Loucy (cell line): ENCODE results near the gene SLC35E3.

Source experiments
- H2AFZ ChIP-seq: fragments of 200-600 bp; sonication (generic); 2 replicates; pipeline ENCODE4 v1.6.0; 2016; ENCODE audit warnings: antibody characterized with exemption, mild to moderate bottlenecking, low read length, moderate library complexity
- H3F3A ChIP-seq: fragments of 200-600 bp; 2 replicates; pipeline ENCODE4 v1.6.0; 2016; ENCODE audit warnings: antibody characterized with exemption, low read depth, mild to moderate bottlenecking
- H3K27me3 ChIP-seq: fragments of 200-600 bp; sonication (generic); 2 replicates; pipeline ENCODE4 v1.6.1; 2014; ENCODE audit warnings: low read length, mild to moderate bottlenecking; ENCODE audit not compliant: insufficient read depth, poor library complexity, severe bottlenecking
- H3K36me3 ChIP-seq: fragments of 200-600 bp; sonication (generic); 2 replicates; pipeline ENCODE4 v1.6.1; 2016; ENCODE audit warnings: low read length; ENCODE audit not compliant: insufficient read depth
- H3K4me1 ChIP-seq: fragments of 200-600 bp; sonication (generic); 2 replicates; pipeline ENCODE4 v1.5.1; 2014; ENCODE audit warnings: low read length, mild to moderate bottlenecking; ENCODE audit not compliant: insufficient read depth, poor library complexity, severe bottlenecking
- H3K4me2 ChIP-seq: fragments of 200-600 bp; sonication (generic); 2 replicates; pipeline ENCODE4 v1.6.0; 2014; ENCODE audit warnings: antibody characterized with exemption, low read length, low read depth, mild to moderate bottlenecking; ENCODE audit not compliant: poor library complexity, severe bottlenecking
- H3K4me3 ChIP-seq: fragments of 200-600 bp; sonication (generic); 2 replicates; pipeline ENCODE4 v1.5.1; 2014; ENCODE audit warnings: low read length, mild to moderate bottlenecking, mixed read lengths; ENCODE audit not compliant: poor library complexity, severe bottlenecking
- H3K79me2 ChIP-seq: fragments of 200-600 bp; sonication (generic); 2 replicates; pipeline ENCODE4 v1.6.1; 2014; ENCODE audit warnings: low read length; ENCODE audit not compliant: insufficient read depth
- H3K9ac ChIP-seq: fragments of 200-600 bp; sonication (generic); 2 replicates; pipeline ENCODE4 v1.6.0; 2014; ENCODE audit warnings: mild to moderate bottlenecking, low read depth, low read length, moderate library complexity; ENCODE audit not compliant: poor library complexity, severe bottlenecking
- H3K9me2 ChIP-seq: fragments of 200-600 bp; sonication (generic); replicated peaks from 2 replicates; pipeline ENCODE4 v1.6.1; 2016; ENCODE audit warnings: low read depth, low read length, mixed read lengths
- H3K9me3 ChIP-seq: fragments of 200-600 bp; sonication (generic); 2 replicates; pipeline ENCODE4 v1.6.1; 2014; ENCODE audit warnings: mild to moderate bottlenecking, antibody characterized with exemption, low read length, low read depth; ENCODE audit not compliant: insufficient read depth
- H4K20me1 ChIP-seq: fragments of 200-600 bp; sonication (generic); 2 replicates; pipeline ENCODE4 v1.6.0; 2014; ENCODE audit warnings: antibody characterized with exemption, low read length, mild to moderate bottlenecking; ENCODE audit not compliant: insufficient read depth, poor library complexity, severe bottlenecking
- CTCF ChIP-seq: fragments of 200-600 bp; sonication (generic); conservative IDR thresholded peaks from 2 replicates; pipeline ENCODE4 v1.5.1; 2014; ENCODE audit warnings: mild to moderate bottlenecking, antibody characterized with exemption, low read length
- EZH2phosphoT487 ChIP-seq: fragments of 200-600 bp; IDR thresholded peaks from 2 replicates; pipeline ENCODE4 v1.6.1; 2018; ENCODE audit warnings: antibody characterized with exemption, mild to moderate bottlenecking, moderate library complexity, borderline replicate concordance

The SLC35E3 gene

GRCh38 chr12:68792952-68793351, 47.0 kb downstream of the SLC35E3 start:
- no peaks in the 10 kb centered on the region for H3K79me2 ChIP-seq
- TF ChIP-seq CTCF, result no peak
- no peak for TF ChIP-seq EZH2phosphoT487
- H3K4me1 ChIP-seq, result peaks cover 9% of the 10 kb centered on the region
- peak overlapping the region; percentile 21 for H3K4me2 ChIP-seq
- H2AFZ ChIP-seq, result peak overlapping the region; percentile 74
- peak overlapping the region; percentile 15 for H3K9ac ChIP-seq
- H3K9me2 ChIP-seq, result no peaks in the 10 kb centered on the region
- H3K27me3 ChIP-seq, result no peaks in the 10 kb centered on the region
- H3K4me3 ChIP-seq, result no peak overlapping the region
- no peaks in the 10 kb centered on the region for H3K36me3 ChIP-seq
- no peaks in the 10 kb centered on the region for H3K9me3 ChIP-seq
- H3F3A ChIP-seq, result no peaks in the 10 kb centered on the region
- H4K20me1 ChIP-seq, result no peaks in the 10 kb centered on the region

- H4K20me1 ChIP-seq, result no peaks in the 10 kb centered on the region
- H3K36me3 ChIP-seq, result no peaks in the 10 kb centered on the region
- no peaks in the 10 kb centered on the region for H3K27me3 ChIP-seq
- peak overlapping the region; percentile 15 for H3K9ac ChIP-seq
- TF ChIP-seq EZH2phosphoT487 (no peak), CTCF (no peak)
- H3K4me2 ChIP-seq, result peak overlapping the region; percentile 21
- no peaks in the 10 kb centered on the region for H3K9me3 ChIP-seq
- H3K9me2 ChIP-seq, result no peaks in the 10 kb centered on the region
- no peaks in the 10 kb centered on the region for H3K79me2 ChIP-seq
- H3F3A ChIP-seq, result no peaks in the 10 kb centered on the region
- peak overlapping the region; percentile 74 for H2AFZ ChIP-seq
- no peak overlapping the region for H3K4me3 ChIP-seq
- H3K4me1 ChIP-seq, result peaks cover 9% of the 10 kb centered on the region
These were observed 47.5 kb downstream of the SLC35E3 start for GRCh38 chr12:68793436-68793835.

GRCh38 chr12:68793975-68794652, 48.1 kb downstream of the SLC35E3 start:
- peaks cover 9% of the 10 kb centered on the region for H3K4me1 ChIP-seq
- H4K20me1 ChIP-seq, result no peaks in the 10 kb centered on the region
- no peaks in the 10 kb centered on the region for H3F3A ChIP-seq
- H3K9me2 ChIP-seq, result no peaks in the 10 kb centered on the region
- no peak overlapping the region for H3K4me3 ChIP-seq
- no peaks in the 10 kb centered on the region for H3K27me3 ChIP-seq
- TF ChIP-seq EZH2phosphoT487, result no peak
- no peak for TF ChIP-seq CTCF
- no peak overlapping the region for H2AFZ ChIP-seq
- H3K79me2 ChIP-seq, result no peaks in the 10 kb centered on the region
- no peak overlapping the region for H3K9ac ChIP-seq
- no peak overlapping the region for H3K4me2 ChIP-seq
- H3K36me3 ChIP-seq, result no peaks in the 10 kb centered on the region
- no peaks in the 10 kb centered on the region for H3K9me3 ChIP-seq
